Body of pancreas (tissue), 4 donors: ENCODE results near the gene SPATA33. TPM values are rescaled to one million over a fixed set of nuclear protein-coding genes. Genes with fewer than 3 reads are reported as not detected.
A peak's percentile ranks its signal among the peaks of the same experiment; 100 is the strongest.

Experiments used
- ATAC-seq: fragments of 150-250 bp; one replicate; pipeline ENCODE4 v1.9.1; 2016
- DNase-seq, 4 donors: peaks; one replicate each; pipeline ENCODE4 v3.0.0-alpha.2; 2019
- H3K27ac ChIP-seq, 4 donors: fragments of 200-600 bp; sonication (generic); 1 replicate in 3 of 4; 2 replicates in 1 of 4; pipeline versions ENCODE4 v1.5.1 to v1.6.1; 2016 to 2019; ENCODE audit warnings: mild to moderate bottlenecking in 1 of 4, mixed read lengths in 1 of 4, moderate library complexity in 1 of 4
- H3K27me3 ChIP-seq, 2 donors: fragments of 200-600 bp; sonication (generic); one replicate each; pipeline ENCODE4 v1.6.0; 2016; ENCODE audit warnings: mild to moderate bottlenecking in 1 of 2
- H3K36me3 ChIP-seq, 2 donors: fragments of 200-600 bp; sonication (generic); replicated peaks in 1 of 2; 2 replicates each; pipeline ENCODE4 v1.5.1; 2016; ENCODE audit warnings: low read depth in 2 of 2; ENCODE audit not compliant: insufficient read depth in 1 of 2
- H3K4me1 ChIP-seq: fragments of 200-600 bp; sonication (generic); one replicate; pipeline ENCODE4 v1.6.0; 2016
- H3K4me3 ChIP-seq, 2 donors: fragments of 200-600 bp; sonication (generic); 1 replicate in 1 of 2; 2 replicates in 1 of 2; pipeline ENCODE4 v1.5.1; 2016 to 2019
- H3K9me3 ChIP-seq, 3 donors: fragments of 200-600 bp; sonication (generic); 1 replicate in 2 of 3; 2 replicates in 1 of 3; pipeline ENCODE4 v1.5.1; 2016
- POLR2A ChIP-seq, 3 donors: fragments of 450-650 bp; IDR thresholded peaks; one replicate each; pipeline ENCODE4 v1.6.1; 2016; ENCODE audit warnings: antibody characterized with exemption in 3 of 3, mild to moderate bottlenecking in 2 of 3
- WGBS, 2 donors: methylation state at CpG; one replicate each; pipeline ENCODE4 v1.1.5; 2017; 5-methylcytosine and 5-hydroxymethylcytosine counted together
- intact Hi-C: fragments of 100-400 bp; cut with DNase I; formaldehyde crosslinking; loops from one replicate; pipeline ENCODE4 v1.15.1; 2023
- total RNA-seq, 2 donors: library from RNA; depleted of rRNA; stranded (reverse); fragments of >200 nt; gene quantifications; one replicate each; pipeline ENCODE4 v1.1.0, GENCODE V29; 2016
- TF ChIP-seq, protein P1 (sequence below), 7 experiments: fragments of 450-650 bp in 4 of 7; fragments of 200-600 bp in 3 of 7; sonication (generic) in 3 of 7; IDR thresholded peaks; one replicate each; pipeline ENCODE4 v1.5.1; 2016 to 2019; ENCODE audit warnings: antibody characterized with exemption in 7 of 7

SPATA33 gene
- total RNA-seq, 2 donors from 2014 or later = 3.6 to 7.9 TPM

DNA sequence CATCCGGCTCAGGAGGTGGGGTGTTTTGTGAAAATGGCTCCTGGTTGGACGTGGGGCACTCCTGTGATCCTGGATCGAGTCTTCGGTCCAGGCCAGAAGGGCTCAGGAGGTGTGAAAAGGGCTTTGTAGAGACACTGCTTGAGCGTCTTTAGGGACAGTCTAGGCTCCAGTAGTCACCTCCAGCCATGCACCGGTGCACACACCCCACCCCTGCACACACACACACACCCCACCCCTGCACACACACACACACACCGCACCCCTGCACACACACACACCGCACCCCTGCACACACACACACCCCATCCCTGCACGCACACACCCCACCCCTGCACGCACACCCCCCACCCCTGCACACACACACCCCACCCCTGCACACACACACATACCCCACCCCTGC is 19.2 kb upstream of the SPATA33 start:
- intact Hi-C loops = no loop called here
- no peaks in the 10 kb centered on the region for H3K9me3 ChIP-seq
- no peak overlapping the region for H3K27ac ChIP-seq
- H3K4me3 ChIP-seq = no peak overlapping the region
- peaks cover 17% of the 10 kb centered on the region for H3K4me1 ChIP-seq
- H3K27me3 ChIP-seq = no peaks in the 10 kb centered on the region
- H3K36me3 ChIP-seq = no peaks in the 10 kb centered on the region
- 75 to 86% methylated on average over 7 to 9 of the region's 10 CpGs for WGBS, 2 donors
- ATAC-seq (no peak), DNase-seq (no peak)
- TF ChIP-seq, protein P1, sequence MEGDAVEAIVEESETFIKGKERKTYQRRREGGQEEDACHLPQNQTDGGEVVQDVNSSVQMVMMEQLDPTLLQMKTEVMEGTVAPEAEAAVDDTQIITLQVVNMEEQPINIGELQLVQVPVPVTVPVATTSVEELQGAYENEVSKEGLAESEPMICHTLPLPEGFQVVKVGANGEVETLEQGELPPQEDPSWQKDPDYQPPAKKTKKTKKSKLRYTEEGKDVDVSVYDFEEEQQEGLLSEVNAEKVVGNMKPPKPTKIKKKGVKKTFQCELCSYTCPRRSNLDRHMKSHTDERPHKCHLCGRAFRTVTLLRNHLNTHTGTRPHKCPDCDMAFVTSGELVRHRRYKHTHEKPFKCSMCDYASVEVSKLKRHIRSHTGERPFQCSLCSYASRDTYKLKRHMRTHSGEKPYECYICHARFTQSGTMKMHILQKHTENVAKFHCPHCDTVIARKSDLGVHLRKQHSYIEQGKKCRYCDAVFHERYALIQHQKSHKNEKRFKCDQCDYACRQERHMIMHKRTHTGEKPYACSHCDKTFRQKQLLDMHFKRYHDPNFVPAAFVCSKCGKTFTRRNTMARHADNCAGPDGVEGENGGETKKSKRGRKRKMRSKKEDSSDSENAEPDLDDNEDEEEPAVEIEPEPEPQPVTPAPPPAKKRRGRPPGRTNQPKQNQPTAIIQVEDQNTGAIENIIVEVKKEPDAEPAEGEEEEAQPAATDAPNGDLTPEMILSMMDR (IDR thresholded peaks at IDR 0.05) = no peak
- no peak for TF ChIP-seq POLR2A (IDR thresholded peaks at IDR 0.05)

DNA sequence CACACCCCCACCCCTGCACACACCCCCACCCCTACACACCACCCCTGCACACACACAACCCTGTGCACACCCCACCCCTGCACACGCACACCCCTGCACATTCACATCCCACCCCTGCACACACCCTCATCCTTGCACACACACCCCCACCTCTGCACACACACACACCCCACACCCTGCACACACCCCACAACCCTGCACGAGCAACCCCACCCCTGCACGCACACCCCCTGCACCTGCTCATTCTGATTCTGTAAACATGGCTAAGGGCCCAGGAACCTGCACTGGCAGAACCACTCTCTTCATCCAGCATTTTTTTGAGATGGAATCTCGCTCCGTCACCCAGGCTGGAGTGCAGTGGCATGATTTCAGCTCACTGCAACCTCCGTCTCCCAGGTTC is 18.3 kb upstream of the SPATA33 start:
- intact Hi-C loops = no loop called here
- H3K9me3 ChIP-seq = no peaks in the 10 kb centered on the region
- no peak for ATAC-seq

DNA sequence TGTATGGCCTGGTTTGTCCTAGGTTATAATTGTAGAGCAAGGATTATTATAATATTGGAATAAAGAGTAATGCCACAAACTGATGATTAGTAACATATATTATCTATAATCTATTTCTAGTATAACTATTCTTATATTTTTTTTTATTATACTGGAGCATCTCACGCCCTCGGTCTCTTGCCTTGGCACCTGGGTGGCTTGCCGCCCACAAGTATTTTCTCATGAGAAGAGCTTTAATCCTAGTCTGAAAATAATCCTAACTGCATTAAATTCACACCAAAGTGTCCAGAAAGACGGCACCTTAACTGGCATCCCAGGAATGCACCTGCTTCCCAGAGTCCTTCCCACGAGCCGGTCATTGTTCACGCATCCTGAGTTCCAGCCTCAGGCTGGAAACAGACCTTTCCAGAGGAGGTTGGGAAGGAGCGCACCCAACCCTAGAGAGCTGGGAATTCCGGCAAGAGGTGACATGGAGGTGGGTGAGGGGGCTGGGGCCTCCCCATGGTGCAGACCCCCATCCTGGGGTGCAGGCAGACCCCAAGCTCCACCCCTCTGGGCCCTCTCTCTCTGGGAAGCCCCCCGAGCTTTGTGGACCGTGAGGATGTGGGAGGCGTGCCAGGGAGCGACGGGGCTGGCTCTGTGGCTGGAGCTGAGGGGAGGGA is 16.0 kb upstream of the SPATA33 start:
- intact Hi-C loops = no loop called here
- ATAC-seq = no peak
- no peak for DNase-seq
- 11 to 29% methylated on average over 12 to 14 of the region's 14 CpGs for WGBS, 2 donors
- H3K4me3 ChIP-seq = no peak overlapping the region
- peaks cover 0 to 14% of the 10 kb centered on the region in 2 donors for H3K36me3 ChIP-seq
- no peaks in the 10 kb centered on the region for H3K27me3 ChIP-seq
- H3K27ac ChIP-seq = peak overlapping the region in 1 of 4 donors; percentile 46
- peaks cover 17% of the 10 kb centered on the region for H3K4me1 ChIP-seq
- H3K9me3 ChIP-seq = no peaks in the 10 kb centered on the region
- no peak for TF ChIP-seq POLR2A (IDR thresholded peaks at IDR 0.05)

More for the DNA sequence above, 18.3 kb upstream of the SPATA33 start:
- peaks cover 17% of the 10 kb centered on the region for H3K4me1 ChIP-seq
- no peak overlapping the region for H3K4me3 ChIP-seq
- H3K36me3 ChIP-seq = no peaks in the 10 kb centered on the region
- no peak for TF ChIP-seq POLR2A (IDR thresholded peaks at IDR 0.05)
- TF ChIP-seq, protein P1 (IDR thresholded peaks at IDR 0.05) = no peak
- H3K27me3 ChIP-seq = no peaks in the 10 kb centered on the region
- H3K27ac ChIP-seq = no peak overlapping the region
- 89 to 94% methylated on average over 6 of the region's 6 CpGs for WGBS, 2 donors
- DNase-seq = no peak

DNA sequence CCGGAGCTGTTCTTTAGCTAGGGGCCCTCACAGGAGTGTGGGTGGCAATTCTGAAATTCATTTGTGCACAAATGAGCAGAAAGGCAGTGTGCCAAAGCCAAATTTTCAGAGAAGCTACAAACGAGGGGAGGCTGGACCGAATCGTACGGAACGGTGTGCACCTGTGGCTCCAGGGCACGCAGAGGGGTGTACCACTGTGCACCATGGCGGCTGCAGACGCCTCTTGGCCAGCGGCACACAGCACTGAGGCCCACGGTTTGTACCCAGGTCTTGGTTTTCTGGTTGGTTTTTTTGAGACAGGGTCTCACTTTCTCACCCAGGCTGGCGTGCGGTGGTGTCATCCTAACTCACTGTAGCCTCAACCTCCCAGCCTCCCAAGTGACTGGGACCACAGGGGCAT is 15.1 kb upstream of the SPATA33 start:
- intact Hi-C loops = no loop called here
- no peak for ATAC-seq
- no peak overlapping the region for H3K4me3 ChIP-seq

DNA sequence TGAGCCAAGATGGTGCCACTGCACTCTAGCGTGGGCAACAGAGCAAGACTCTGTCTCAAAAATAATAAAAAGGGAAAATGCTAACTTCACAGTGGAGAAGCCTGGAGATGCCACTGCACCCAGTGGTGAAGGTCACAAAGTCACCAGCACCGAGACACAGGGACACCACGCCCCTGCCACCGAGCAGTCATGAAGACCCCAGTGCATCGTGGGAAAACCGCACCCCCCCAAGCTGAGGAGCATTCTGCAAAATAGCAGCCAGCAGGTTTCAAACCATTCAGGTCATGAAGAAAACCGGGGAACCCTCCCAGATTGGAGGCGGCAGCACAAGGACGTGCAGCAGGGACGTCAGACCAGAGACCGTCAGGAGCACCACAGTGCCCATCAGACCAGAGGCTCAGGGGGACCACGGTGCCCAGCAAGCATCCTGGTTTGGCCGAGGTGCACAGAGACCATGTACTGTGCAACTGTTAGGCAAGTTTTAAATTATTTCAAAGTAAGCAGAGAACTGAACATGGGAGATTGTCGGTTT is 13.8 kb upstream of the SPATA33 start:
- 72 to 77% methylated on average over 13 to 14 of the region's 14 CpGs for WGBS, 2 donors
- TF ChIP-seq, protein P1 (IDR thresholded peaks at IDR 0.05) = no peak
- no peak for TF ChIP-seq POLR2A (IDR thresholded peaks at IDR 0.05)
- no peak overlapping the region for H3K4me3 ChIP-seq
- no peak for DNase-seq
- no peak for ATAC-seq
- intact Hi-C loops = no loop called here
- no peaks in the 10 kb centered on the region for H3K27me3 ChIP-seq
- H3K36me3 ChIP-seq = peaks cover 6 to 21% of the 10 kb centered on the region in 2 donors
- no peaks in the 10 kb centered on the region for H3K9me3 ChIP-seq
- H3K27ac ChIP-seq = no peak overlapping the region
- H3K4me1 ChIP-seq = peaks cover 17% of the 10 kb centered on the region

More for the DNA sequence above, 15.1 kb upstream of the SPATA33 start:
- TF ChIP-seq POLR2A (IDR thresholded peaks at IDR 0.05) = no peak
- TF ChIP-seq, protein P1 (IDR thresholded peaks at IDR 0.05) = no peak
- H3K27ac ChIP-seq = no peak overlapping the region
- peaks cover 6 to 21% of the 10 kb centered on the region in 2 donors for H3K36me3 ChIP-seq
- peaks cover 17% of the 10 kb centered on the region for H3K4me1 ChIP-seq
- WGBS, 2 donors = 41 to 65% methylated on average over 6 to 13 of the region's 13 CpGs
- no peaks in the 10 kb centered on the region for H3K27me3 ChIP-seq
- no peaks in the 10 kb centered on the region for H3K9me3 ChIP-seq
- no peak for DNase-seq
